NT2/D1 (cell line): ENCODE measurements around the gene CATSPERB.

Experiments used
- DNase-seq: peaks from one replicate; pipeline ENCODE4 v3.0.0-alpha.2; 2011; ENCODE audit warnings: low read depth, low spot score
- H3K27me3 ChIP-seq: 2 replicates; pipeline ENCODE4 v1.6.0; 2011; ENCODE audit warnings: mild to moderate bottlenecking; ENCODE audit not compliant: insufficient read length, insufficient read depth
- H3K36me3 ChIP-seq: 2 replicates; pipeline ENCODE4 v1.6.1; 2011; ENCODE audit warnings: mild to moderate bottlenecking, low read length, mixed read lengths; ENCODE audit not compliant: insufficient read depth, insufficient read length
- H3K4me1 ChIP-seq: 2 replicates; pipeline ENCODE4 v1.5.1; 2011; ENCODE audit not compliant: insufficient read depth, insufficient read length
- H3K4me3 ChIP-seq: 2 replicates; pipeline ENCODE4 v1.5.1; 2011; ENCODE audit warnings: low read depth; ENCODE audit not compliant: insufficient read length
- H3K9ac ChIP-seq: 2 replicates; pipeline ENCODE4 v1.6.0; 2011; ENCODE audit warnings: low read depth; ENCODE audit not compliant: insufficient read length
- H3K9me3 ChIP-seq: 2 replicates; pipeline ENCODE4 v1.5.1; 2011; ENCODE audit warnings: mild to moderate bottlenecking, low read length; ENCODE audit not compliant: insufficient read depth
- SUZ12 ChIP-seq: IDR thresholded peaks from 2 replicates; pipeline ENCODE4 v1.6.1; 2011; ENCODE audit not compliant: insufficient read length, insufficient read depth; ENCODE audit errors: extremely low read depth
- YY1 ChIP-seq: IDR thresholded peaks from 2 replicates; pipeline ENCODE4 v1.6.1; 2011; ENCODE audit not compliant: insufficient read length, insufficient read depth
- ZNF274 ChIP-seq: IDR thresholded peaks from 2 replicates; pipeline ENCODE4 v1.6.1; 2011; ENCODE audit warnings: mild to moderate bottlenecking, low read depth, low read length

Gene CATSPERB

DNA sequence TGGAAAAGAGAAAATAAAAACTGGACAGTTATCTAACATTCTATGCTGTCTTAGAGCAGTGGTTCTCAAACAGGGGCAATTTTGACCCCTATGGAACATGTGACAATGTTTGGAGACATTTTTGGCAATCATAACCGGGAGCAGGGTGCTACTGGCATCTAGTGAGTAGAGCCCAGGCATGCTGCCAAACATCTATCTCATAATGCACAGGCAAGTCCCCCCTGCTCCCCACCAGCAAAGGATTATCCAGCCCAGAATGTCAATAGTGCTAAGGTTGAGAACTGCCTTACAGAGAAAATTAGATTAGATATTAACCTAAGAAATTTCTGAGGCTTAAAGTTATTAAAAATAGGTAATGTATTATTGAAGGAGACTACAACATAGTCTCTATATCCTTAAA, 22.9 kb upstream of the CATSPERB start:
- Histone ChIP-seq H3K9ac (no peak overlapping the region), H3K4me3 (no peak overlapping the region), H3K27me3 (no peaks in the 10 kb centered on the region), H3K9me3 (no peaks in the 10 kb centered on the region), H3K4me1 (no peaks in the 10 kb centered on the region), H3K36me3 (no peaks in the 10 kb centered on the region)
- TF ChIP-seq SUZ12: no peak
- TF ChIP-seq YY1: no peak
- TF ChIP-seq ZNF274: no peak
- DNase-seq: no peak

DNA sequence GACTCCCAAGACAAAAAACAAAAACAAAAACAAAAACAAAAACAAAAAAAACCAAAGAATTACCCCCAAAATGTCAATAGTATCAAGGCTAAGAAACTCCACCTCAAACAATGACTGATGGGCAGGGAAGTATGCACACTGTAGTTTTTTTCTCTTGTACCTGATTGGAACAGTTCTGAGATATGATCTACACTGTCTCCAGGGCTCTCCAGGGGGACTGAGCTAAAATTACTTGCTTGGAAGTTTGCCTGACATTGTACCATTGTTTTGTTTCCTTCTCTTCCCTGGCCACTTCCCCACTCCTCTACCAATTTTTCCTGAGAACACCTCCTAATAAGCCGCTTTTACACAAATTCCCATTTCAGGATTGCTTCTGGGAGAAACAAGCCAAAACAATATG, 22.3 kb upstream of the CATSPERB start:
- Histone ChIP-seq H3K4me1 (no peaks in the 10 kb centered on the region), H3K4me3 (no peak overlapping the region), H3K27me3 (no peaks in the 10 kb centered on the region), H3K36me3 (no peaks in the 10 kb centered on the region), H3K9ac (no peak overlapping the region), H3K9me3 (no peaks in the 10 kb centered on the region)
- TF ChIP-seq ZNF274: no peak
- no peak for TF ChIP-seq SUZ12
- DNase-seq: no peak

DNA sequence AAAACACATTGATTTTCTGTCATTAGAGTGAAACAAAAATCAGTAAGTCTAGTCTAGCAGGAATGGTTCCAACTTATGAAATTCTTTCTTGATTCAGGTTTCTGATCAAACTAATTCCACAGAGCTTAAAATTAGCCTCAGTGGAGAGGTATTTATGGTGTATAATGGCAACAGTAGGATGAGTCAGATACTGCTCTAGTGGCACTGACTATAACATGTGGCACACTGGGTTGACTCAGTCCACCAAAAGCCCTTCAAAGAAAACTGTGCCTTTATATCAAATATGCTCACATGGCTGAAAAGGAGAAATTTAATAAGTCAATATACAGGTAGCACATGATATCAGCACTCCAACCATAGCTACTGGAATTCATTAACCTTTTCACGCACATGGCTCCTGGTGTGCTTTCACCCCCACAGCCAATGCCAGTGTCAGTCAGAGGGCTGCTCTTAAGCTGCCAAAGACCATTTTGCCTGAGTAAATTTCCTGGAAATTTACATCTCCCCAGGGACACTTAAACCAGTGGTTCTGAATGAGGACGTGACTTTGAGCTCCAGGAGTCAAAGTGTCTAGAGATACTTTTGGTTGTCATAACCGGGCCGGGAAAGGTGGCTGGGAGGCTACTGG, 21.7 kb upstream of the CATSPERB start:
- Histone ChIP-seq H3K9ac (no peak overlapping the region), H3K4me3 (no peak overlapping the region), H3K4me1 (no peaks in the 10 kb centered on the region), H3K36me3 (no peaks in the 10 kb centered on the region), H3K9me3 (no peaks in the 10 kb centered on the region), H3K27me3 (no peaks in the 10 kb centered on the region)
- TF ChIP-seq SUZ12 (no peak), ZNF274 (no peak), YY1 (no peak)
- DNase-seq: no peak

GRCh38 chr14:91752961-91753360, 21.1 kb upstream of the CATSPERB start:
- Histone ChIP-seq H3K27me3 (no peaks in the 10 kb centered on the region), H3K36me3 (no peaks in the 10 kb centered on the region), H3K4me3 (no peak overlapping the region), H3K9me3 (no peaks in the 10 kb centered on the region), H3K4me1 (no peaks in the 10 kb centered on the region), H3K9ac (no peak overlapping the region)
- TF ChIP-seq YY1 (no peak), SUZ12 (no peak), ZNF274 (no peak)
- no peak for DNase-seq

DNA sequence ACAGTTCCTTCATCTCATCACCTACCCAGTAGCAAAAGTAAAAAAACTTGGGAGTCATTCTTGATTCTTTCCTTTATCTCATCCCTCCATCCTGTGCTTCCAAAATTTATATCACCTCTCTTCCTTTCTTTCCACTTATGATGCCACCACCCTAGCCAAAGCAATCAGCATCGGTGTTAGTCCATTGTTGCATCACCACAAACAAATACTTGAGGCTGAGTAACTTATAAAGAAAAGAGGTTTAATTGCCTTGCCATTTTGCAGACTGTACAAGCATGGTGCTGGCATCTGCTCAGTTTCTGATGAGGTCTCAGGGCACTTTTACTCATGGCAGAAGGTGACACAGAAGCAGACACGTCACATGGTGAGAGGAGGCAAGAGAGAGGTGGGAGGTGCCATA, 19.8 kb upstream of the CATSPERB start:
- H3K9me3 ChIP-seq: no peaks in the 10 kb centered on the region
- H3K4me1 ChIP-seq: no peaks in the 10 kb centered on the region
- H3K27me3 ChIP-seq: no peaks in the 10 kb centered on the region
- no peak for TF ChIP-seq YY1
- TF ChIP-seq SUZ12: no peak
- TF ChIP-seq ZNF274: no peak
- H3K9ac ChIP-seq: no peak overlapping the region
- no peak for DNase-seq
- no peaks in the 10 kb centered on the region for H3K36me3 ChIP-seq
- H3K4me3 ChIP-seq: no peak overlapping the region

GRCh38 chr14:91750634-91751198, 18.8 kb upstream of the CATSPERB start:
- TF ChIP-seq ZNF274 (no peak), SUZ12 (no peak), YY1 (no peak)
- Histone ChIP-seq H3K4me1 (no peaks in the 10 kb centered on the region), H3K4me3 (no peak overlapping the region), H3K36me3 (no peaks in the 10 kb centered on the region), H3K27me3 (no peaks in the 10 kb centered on the region), H3K9me3 (no peaks in the 10 kb centered on the region), H3K9ac (no peak overlapping the region)
- DNase-seq: no peak

DNA sequence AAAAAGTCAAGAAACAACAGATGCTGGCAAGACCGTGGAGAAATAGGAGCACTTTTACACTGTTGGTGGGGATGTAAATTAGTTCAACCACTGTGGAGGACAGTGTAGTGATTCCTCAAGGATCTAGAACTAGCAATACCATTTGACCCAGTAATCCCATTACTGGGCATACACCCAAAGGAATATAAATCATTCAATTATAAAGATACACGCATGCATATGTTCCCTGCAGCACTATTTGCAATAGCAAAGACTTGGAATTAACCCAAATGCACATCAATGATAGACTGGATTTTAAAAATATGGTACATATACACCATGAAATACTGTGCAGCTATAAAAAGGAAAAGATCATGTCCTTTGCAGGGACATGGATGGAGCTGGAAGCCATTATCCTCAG, 18.0 kb upstream of the CATSPERB start:
- no peak overlapping the region for H3K9ac ChIP-seq
- TF ChIP-seq SUZ12: no peak
- TF ChIP-seq YY1: no peak
- H3K4me3 ChIP-seq: no peak overlapping the region
- H3K9me3 ChIP-seq: no peaks in the 10 kb centered on the region
- no peaks in the 10 kb centered on the region for H3K36me3 ChIP-seq
- no peak for DNase-seq
- no peaks in the 10 kb centered on the region for H3K27me3 ChIP-seq
- no peaks in the 10 kb centered on the region for H3K4me1 ChIP-seq
